ENCODE data around the gene BCAS3. TPM values are rescaled to one million over a fixed set of nuclear protein-coding genes. Genes with fewer than 3 reads are reported as not detected.

BCAS3 gene
- polyA plus RNA-seq, 1 donor from 2014 or later, result 21.6 TPM

DNA sequence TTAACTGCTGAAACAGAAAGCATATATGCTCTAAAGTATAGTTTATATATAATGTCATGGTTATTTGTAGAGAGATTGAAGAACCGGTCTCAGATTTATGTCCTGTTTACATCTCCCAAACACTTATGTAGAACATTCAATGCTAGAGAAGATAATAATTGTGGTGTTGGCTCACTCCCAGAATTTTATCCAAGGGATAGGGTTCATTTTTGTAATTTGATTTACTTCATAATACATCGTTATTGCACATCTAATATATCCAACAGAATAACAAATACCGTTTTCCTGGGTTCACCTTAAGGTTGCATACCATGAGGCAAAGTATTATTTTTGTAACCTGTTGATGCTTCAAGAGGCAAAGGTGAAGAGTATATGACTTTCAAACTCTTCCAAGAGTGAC is 519.1 kb downstream of the BCAS3 start:
- Histone ChIP-seq H3K79me2 (replicated peaks; ENCODE audit: insufficient read depth, low read length) (no peaks in the 10 kb centered on the region), H3K9me2 (ENCODE audit: insufficient read depth, low read length) (no peaks in the 10 kb centered on the region), H4K20me1 (ENCODE audit: insufficient read depth) (no peaks in the 10 kb centered on the region), H3K36me3 (ENCODE audit: insufficient read depth, low read length) (no peaks in the 10 kb centered on the region), H3K4me2 (ENCODE audit: low read length) (no peak overlapping the region), H3K9me3 (ENCODE audit: low read length) (no peaks in the 10 kb centered on the region), H3K4me3 (ENCODE audit: low read length) (no peak overlapping the region), H3K27me3 (ENCODE audit: insufficient read depth, low read depth, low read length) (no peaks in the 10 kb centered on the region), H3F3A (ENCODE audit: insufficient read depth, low read length, poor library complexity, severe bottlenecking) (no peaks in the 10 kb centered on the region), H3K27ac (ENCODE audit: low read length) (no peak overlapping the region), H2AFZ (ENCODE audit: low read depth, low read length) (no peak overlapping the region), H3K9ac (ENCODE audit: low read length) (no peak overlapping the region)
- TF ChIP-seq, protein P1, sequence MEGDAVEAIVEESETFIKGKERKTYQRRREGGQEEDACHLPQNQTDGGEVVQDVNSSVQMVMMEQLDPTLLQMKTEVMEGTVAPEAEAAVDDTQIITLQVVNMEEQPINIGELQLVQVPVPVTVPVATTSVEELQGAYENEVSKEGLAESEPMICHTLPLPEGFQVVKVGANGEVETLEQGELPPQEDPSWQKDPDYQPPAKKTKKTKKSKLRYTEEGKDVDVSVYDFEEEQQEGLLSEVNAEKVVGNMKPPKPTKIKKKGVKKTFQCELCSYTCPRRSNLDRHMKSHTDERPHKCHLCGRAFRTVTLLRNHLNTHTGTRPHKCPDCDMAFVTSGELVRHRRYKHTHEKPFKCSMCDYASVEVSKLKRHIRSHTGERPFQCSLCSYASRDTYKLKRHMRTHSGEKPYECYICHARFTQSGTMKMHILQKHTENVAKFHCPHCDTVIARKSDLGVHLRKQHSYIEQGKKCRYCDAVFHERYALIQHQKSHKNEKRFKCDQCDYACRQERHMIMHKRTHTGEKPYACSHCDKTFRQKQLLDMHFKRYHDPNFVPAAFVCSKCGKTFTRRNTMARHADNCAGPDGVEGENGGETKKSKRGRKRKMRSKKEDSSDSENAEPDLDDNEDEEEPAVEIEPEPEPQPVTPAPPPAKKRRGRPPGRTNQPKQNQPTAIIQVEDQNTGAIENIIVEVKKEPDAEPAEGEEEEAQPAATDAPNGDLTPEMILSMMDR (IDR thresholded peaks at IDR 0.05; ENCODE audit: poor library complexity, severe bottlenecking), result no peak
- TF ChIP-seq EP300 (conservative IDR thresholded peaks at IDR 0.05; ENCODE audit: poor library complexity, severe bottlenecking), result no peak
- TF ChIP-seq EZH2 (IDR thresholded peaks at IDR 0.05; ENCODE audit: borderline replicate concordance, insufficient read depth, low read length, poor library complexity, severe bottlenecking), result no peak
- no peak for TF ChIP-seq RAD21 (conservative IDR thresholded peaks at IDR 0.05)
- TF ChIP-seq TAF1 (IDR thresholded peaks at IDR 0.05; ENCODE audit: low read depth), result no peak
- TF ChIP-seq, protein P2, sequence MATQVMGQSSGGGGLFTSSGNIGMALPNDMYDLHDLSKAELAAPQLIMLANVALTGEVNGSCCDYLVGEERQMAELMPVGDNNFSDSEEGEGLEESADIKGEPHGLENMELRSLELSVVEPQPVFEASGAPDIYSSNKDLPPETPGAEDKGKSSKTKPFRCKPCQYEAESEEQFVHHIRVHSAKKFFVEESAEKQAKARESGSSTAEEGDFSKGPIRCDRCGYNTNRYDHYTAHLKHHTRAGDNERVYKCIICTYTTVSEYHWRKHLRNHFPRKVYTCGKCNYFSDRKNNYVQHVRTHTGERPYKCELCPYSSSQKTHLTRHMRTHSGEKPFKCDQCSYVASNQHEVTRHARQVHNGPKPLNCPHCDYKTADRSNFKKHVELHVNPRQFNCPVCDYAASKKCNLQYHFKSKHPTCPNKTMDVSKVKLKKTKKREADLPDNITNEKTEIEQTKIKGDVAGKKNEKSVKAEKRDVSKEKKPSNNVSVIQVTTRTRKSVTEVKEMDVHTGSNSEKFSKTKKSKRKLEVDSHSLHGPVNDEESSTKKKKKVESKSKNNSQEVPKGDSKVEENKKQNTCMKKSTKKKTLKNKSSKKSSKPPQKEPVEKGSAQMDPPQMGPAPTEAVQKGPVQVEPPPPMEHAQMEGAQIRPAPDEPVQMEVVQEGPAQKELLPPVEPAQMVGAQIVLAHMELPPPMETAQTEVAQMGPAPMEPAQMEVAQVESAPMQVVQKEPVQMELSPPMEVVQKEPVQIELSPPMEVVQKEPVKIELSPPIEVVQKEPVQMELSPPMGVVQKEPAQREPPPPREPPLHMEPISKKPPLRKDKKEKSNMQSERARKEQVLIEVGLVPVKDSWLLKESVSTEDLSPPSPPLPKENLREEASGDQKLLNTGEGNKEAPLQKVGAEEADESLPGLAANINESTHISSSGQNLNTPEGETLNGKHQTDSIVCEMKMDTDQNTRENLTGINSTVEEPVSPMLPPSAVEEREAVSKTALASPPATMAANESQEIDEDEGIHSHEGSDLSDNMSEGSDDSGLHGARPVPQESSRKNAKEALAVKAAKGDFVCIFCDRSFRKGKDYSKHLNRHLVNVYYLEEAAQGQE (IDR thresholded peaks at IDR 0.05; ENCODE audit: borderline replicate concordance), result no peak
- no peak for TF ChIP-seq SMC3 (conservative IDR thresholded peaks at IDR 0.05; ENCODE audit: poor library complexity)
- TF ChIP-seq POLR2AphosphoS5 (IDR thresholded peaks at IDR 0.05), result no peak
- no peak for TF ChIP-seq MXI1 (conservative IDR thresholded peaks at IDR 0.05; ENCODE audit: poor library complexity, severe bottlenecking)

DNA sequence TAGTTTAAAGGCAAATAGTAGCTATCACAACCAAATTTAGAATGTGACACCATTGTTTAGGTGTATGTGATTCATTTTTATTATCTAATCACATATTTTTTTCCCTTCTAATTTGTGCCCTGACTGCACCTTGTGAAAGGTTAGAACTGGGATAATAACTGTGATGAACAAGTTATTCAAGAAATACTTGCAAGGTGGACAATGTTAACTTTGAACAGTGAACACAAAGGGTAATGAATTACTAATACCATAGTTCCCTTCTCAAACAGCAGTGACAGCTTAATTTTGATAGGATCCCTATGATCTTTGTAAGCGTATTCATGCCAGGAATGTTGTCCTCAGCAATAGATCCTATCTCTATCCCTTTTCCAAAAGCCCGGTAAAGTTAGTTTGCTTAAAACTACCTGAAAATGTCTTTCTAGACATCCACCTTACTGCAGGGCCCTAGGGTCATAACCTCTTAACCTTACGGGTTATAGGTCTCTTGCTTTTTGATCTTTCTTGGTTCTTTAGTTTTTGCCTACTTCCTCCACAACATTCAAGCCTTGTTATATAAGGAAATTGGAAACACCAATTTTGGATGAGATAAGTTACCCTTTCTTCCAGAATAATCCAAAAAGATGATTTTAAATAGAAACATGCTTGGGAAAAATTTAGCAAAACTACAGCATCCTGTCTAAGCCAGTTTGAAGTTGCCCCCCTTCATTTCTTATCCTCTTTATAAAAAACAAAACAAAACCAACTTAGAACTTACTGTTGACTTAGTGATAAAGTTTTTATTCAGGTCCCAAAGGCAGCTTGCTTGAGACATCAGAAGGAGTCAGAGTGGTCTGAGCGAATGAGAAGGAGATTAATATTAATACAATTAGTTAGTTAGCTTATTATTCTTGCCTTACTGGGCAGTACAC is 522.0 kb downstream of the BCAS3 start:
- H3K9ac ChIP-seq (ENCODE audit: low read length), result no peak overlapping the region
- no peaks in the 10 kb centered on the region for H3K9me2 ChIP-seq (ENCODE audit: insufficient read depth, low read length)
- H2AFZ ChIP-seq (ENCODE audit: low read depth, low read length), result no peak overlapping the region
- no peaks in the 10 kb centered on the region for H3K36me3 ChIP-seq (ENCODE audit: insufficient read depth, low read length)
- no peak overlapping the region for H3K4me3 ChIP-seq (ENCODE audit: low read length)
- no peak overlapping the region for H3K4me2 ChIP-seq (ENCODE audit: low read length)
- no peaks in the 10 kb centered on the region for H3K9me3 ChIP-seq (ENCODE audit: low read length)
- no peaks in the 10 kb centered on the region for H4K20me1 ChIP-seq (ENCODE audit: insufficient read depth)
- H3K27me3 ChIP-seq (ENCODE audit: insufficient read depth, low read depth, low read length), result no peaks in the 10 kb centered on the region
- no peaks in the 10 kb centered on the region for H3F3A ChIP-seq (ENCODE audit: insufficient read depth, low read length, poor library complexity, severe bottlenecking)
- H3K79me2 ChIP-seq (replicated peaks; ENCODE audit: insufficient read depth, low read length), result no peaks in the 10 kb centered on the region
- H3K27ac ChIP-seq (ENCODE audit: low read length), result no peak overlapping the region
- TF ChIP-seq POLR2AphosphoS5 (IDR thresholded peaks at IDR 0.05), result no peak
- no peak for TF ChIP-seq RAD21 (conservative IDR thresholded peaks at IDR 0.05)
- TF ChIP-seq, protein P1 (IDR thresholded peaks at IDR 0.05; ENCODE audit: poor library complexity, severe bottlenecking), result no peak
- no peak for TF ChIP-seq TAF1 (IDR thresholded peaks at IDR 0.05; ENCODE audit: low read depth)
- TF ChIP-seq, protein P2 (IDR thresholded peaks at IDR 0.05; ENCODE audit: borderline replicate concordance), result no peak
- TF ChIP-seq MXI1 (conservative IDR thresholded peaks at IDR 0.05; ENCODE audit: poor library complexity, severe bottlenecking), result no peak
- no peak for TF ChIP-seq SMC3 (conservative IDR thresholded peaks at IDR 0.05; ENCODE audit: poor library complexity)
- TF ChIP-seq EZH2 (IDR thresholded peaks at IDR 0.05; ENCODE audit: borderline replicate concordance, insufficient read depth, low read length, poor library complexity, severe bottlenecking), result no peak
- TF ChIP-seq EP300 (conservative IDR thresholded peaks at IDR 0.05; ENCODE audit: poor library complexity, severe bottlenecking), result no peak
